ENCODE results near the gene SOX21. TPM values are rescaled to one million over a fixed set of nuclear protein-coding genes. Genes with fewer than 3 reads are reported as not detected.
A peak's percentile ranks its signal among the peaks of the same experiment; 100 is the strongest.

SOX21 gene
- total and polyA plus RNA-seq, 10 of the 15 experiments (the other 5 are each of a cell fraction or from before 2014, with no cell fraction given) = not detected

DNA sequence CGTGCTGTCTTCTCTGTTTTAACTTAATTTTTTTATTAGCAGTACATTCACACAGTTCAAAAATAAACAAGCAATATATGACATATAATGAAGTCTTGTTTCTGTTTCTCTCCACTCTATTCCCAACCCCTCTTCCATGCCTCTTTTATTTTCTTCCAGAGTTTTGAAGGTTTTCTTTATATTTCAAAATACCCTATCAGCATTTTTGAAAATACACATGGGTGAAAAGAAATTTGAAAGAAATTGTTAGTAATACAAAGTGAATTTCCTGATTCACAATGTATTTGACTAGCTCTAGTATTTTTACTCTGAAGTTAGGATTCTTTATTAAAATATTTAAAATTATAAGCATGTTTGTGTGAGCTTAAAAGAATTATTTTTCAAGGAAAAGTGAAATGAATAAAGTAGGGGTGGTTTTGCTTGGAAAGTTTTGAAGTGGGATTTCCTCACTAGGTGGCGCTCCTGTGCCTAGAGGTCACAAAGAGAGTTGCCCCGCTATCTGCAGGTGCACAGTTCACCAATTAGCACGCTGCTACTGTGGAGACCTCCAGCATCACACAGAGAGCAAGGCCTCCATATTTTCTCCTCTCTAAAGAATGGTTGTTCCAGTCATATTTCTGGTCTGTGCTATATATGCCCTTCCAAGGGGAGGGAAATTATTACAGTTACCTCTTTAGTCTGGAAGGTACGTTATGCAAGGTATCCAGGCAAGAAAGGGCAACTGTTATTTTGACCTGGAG, 37.6 kb downstream of the SOX21 start (continued):
- TF ChIP-seq, protein P1, sequence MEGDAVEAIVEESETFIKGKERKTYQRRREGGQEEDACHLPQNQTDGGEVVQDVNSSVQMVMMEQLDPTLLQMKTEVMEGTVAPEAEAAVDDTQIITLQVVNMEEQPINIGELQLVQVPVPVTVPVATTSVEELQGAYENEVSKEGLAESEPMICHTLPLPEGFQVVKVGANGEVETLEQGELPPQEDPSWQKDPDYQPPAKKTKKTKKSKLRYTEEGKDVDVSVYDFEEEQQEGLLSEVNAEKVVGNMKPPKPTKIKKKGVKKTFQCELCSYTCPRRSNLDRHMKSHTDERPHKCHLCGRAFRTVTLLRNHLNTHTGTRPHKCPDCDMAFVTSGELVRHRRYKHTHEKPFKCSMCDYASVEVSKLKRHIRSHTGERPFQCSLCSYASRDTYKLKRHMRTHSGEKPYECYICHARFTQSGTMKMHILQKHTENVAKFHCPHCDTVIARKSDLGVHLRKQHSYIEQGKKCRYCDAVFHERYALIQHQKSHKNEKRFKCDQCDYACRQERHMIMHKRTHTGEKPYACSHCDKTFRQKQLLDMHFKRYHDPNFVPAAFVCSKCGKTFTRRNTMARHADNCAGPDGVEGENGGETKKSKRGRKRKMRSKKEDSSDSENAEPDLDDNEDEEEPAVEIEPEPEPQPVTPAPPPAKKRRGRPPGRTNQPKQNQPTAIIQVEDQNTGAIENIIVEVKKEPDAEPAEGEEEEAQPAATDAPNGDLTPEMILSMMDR (IDR thresholded peaks at IDR 0.05 in 2 of 3, conservative IDR thresholded peaks at IDR 0.05 in 1 of 3; ENCODE audit: control insufficient read depth in 2 of 3, extremely low read depth in 1 of 3, insufficient read depth in 1 of 3, low read depth in 3 of 3, low read length in 3 of 3) = peak; percentile 73 to 80 (median 73)
- TF ChIP-seq CHD1 (IDR thresholded peaks at IDR 0.05; ENCODE audit: low read depth, low read length) (no peak), RAD21 (IDR thresholded peaks at IDR 0.05; ENCODE audit: insufficient read depth, low read depth, low read length) (peak; percentile 68), PAX8 (IDR thresholded peaks at IDR 0.05) (no peak)

DNA sequence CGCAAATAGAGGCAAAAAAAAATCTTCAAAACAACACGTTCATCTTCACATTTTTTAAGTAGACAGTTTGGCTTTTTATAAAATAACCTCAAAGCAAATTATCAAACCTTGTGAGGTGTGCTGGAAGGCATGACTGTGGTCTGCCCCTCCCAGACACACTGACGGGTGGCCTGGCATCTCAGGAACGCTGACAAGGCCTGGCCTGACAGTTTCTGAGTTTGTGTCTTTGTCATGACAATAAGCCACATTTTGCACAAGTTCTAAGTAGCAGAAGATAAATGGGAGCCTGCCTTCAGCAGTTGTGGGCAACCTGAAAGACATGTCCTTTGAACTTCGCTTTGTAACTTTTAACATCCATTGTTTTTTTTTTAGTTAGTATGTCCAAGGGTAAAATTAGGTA, 38.5 kb downstream of the SOX21 start:
- H3K36me3 ChIP-seq (ENCODE audit: control insufficient read depth in 2 of 2, insufficient read depth in 2 of 2, low read length in 1 of 2) = no peaks in the 10 kb centered on the region
- CTCF ChIA-PET = interaction anchor here (0.6 to 6.2 kb wide), 16 partner anchors 8 to 1597 kb away, joined by 3 to 47 read pairs (median 5); no protein-coding TSS in a partner anchor
- DNase-seq (ENCODE audit: low read depth, low spot score) = no peak

More for the DNA sequence above, 38.5 kb downstream of the SOX21 start:
- no peaks in the 10 kb centered on the region for H4K20me1 ChIP-seq (ENCODE audit: control insufficient read depth, insufficient read depth)
- TF ChIP-seq CBFB (IDR thresholded peaks at IDR 0.05; ENCODE audit: low read depth) = no peak
- no peak for TF ChIP-seq NR2C1 (IDR thresholded peaks at IDR 0.05)
- TF ChIP-seq ZNF687 (IDR thresholded peaks at IDR 0.05) = no peak
- RAD21 ChIA-PET (ENCODE audit: unreplicated experiment) = interaction anchor here (5.7 kb wide), 1 partner anchor 730 kb away, joined by 36 read pairs; no protein-coding TSS in a partner anchor
- H3K4me1 ChIP-seq (ENCODE audit: control insufficient read depth, insufficient read depth, low read length) = no peaks in the 10 kb centered on the region
- no peaks in the 10 kb centered on the region for H3K9me3 ChIP-seq (replicated peaks; ENCODE audit: control insufficient read depth, insufficient read depth, low read length)
- H3K4me2 ChIP-seq (ENCODE audit: control insufficient read depth, insufficient read depth) = no peak overlapping the region
- H3K9ac ChIP-seq (ENCODE audit: control insufficient read depth, insufficient read depth, low read length) = no peak overlapping the region
- ATAC-seq (no peak), FAIRE-seq (no peak)
- H3K27me3 ChIP-seq (replicated peaks in 1 of 2; ENCODE audit: control insufficient read depth in 2 of 2, insufficient read depth in 2 of 2, low read length in 1 of 2) = no peaks in the 10 kb centered on the region; a peak in 2 of 4 replicates
- no peak overlapping the region for H3K4me3 ChIP-seq
- 27% methylated on average over 5 of the region's 5 CpGs for WGBS (ENCODE audit: insufficient coverage, insufficient replicate concordance, low lambda C conversion rate, missing lambda C conversion rate)
- intact Hi-C loops (cut with micrococcal nuclease; ENCODE audit: unreplicated experiment) (loop anchor here (2.0 to 10.0 kb wide), 3 partner anchors 281 to 805 kb away; no protein-coding TSS in a partner anchor), in situ Hi-C loops (cut with MboI) (loop anchor here (10.0 kb wide), 2 partner anchors 731 to 801 kb away; no protein-coding TSS in a partner anchor)
- POLR2A ChIA-PET = interaction anchor here (0.8 kb wide), 1 partner anchor 8 kb away, joined by 3 read pairs; no protein-coding TSS in a partner anchor
- no peak overlapping the region for H3K27ac ChIP-seq (ENCODE audit: control insufficient read depth, insufficient read depth)
- no peaks in the 10 kb centered on the region for H3K79me2 ChIP-seq (ENCODE audit: control insufficient read depth, insufficient read depth, low read length)
- SMC1A ChIA-PET (ENCODE audit: uncharacterized antibody, unreplicated experiment) = interaction anchor here (0.6 to 2.0 kb wide), 3 partner anchors 23 to 805 kb away, joined by 3 to 16 read pairs (median 4); no protein-coding TSS in a partner anchor
- BruUV-seq (replicated peaks) = no TSS peak
- no peak overlapping the region for H2AFZ ChIP-seq (ENCODE audit: control insufficient read depth, low read depth, low read length)

Data from GM12878 (cell line).